Ovary (tissue), 3 donors: ENCODE results near the gene RNF187.

Experiments used
- EP300 ChIP-seq: sonication (generic); formaldehyde crosslinking; IDR thresholded peaks from one replicate; pipeline ENCODE4 v1.6.1; 2017; ENCODE audit warnings: antibody characterized with exemption
- POLR2A ChIP-seq: fragments of 450-650 bp; IDR thresholded peaks from one replicate; pipeline ENCODE4 v1.6.1; 2017; ENCODE audit warnings: antibody characterized with exemption, mild to moderate bottlenecking, moderate library complexity
- TF ChIP-seq, protein P1 (sequence below), 3 donors: fragments of 450-650 bp in 2 of 3; fragments of 200-600 bp in 1 of 3; IDR thresholded peaks; one replicate each; pipeline versions ENCODE4 v1.5.1 to v1.8.0; 2016 to 2022; ENCODE audit warnings: antibody characterized with exemption in 3 of 3, mild to moderate bottlenecking in 1 of 3
- donor health status: DM: no; HTN: no; CAD: no.

DNA sequence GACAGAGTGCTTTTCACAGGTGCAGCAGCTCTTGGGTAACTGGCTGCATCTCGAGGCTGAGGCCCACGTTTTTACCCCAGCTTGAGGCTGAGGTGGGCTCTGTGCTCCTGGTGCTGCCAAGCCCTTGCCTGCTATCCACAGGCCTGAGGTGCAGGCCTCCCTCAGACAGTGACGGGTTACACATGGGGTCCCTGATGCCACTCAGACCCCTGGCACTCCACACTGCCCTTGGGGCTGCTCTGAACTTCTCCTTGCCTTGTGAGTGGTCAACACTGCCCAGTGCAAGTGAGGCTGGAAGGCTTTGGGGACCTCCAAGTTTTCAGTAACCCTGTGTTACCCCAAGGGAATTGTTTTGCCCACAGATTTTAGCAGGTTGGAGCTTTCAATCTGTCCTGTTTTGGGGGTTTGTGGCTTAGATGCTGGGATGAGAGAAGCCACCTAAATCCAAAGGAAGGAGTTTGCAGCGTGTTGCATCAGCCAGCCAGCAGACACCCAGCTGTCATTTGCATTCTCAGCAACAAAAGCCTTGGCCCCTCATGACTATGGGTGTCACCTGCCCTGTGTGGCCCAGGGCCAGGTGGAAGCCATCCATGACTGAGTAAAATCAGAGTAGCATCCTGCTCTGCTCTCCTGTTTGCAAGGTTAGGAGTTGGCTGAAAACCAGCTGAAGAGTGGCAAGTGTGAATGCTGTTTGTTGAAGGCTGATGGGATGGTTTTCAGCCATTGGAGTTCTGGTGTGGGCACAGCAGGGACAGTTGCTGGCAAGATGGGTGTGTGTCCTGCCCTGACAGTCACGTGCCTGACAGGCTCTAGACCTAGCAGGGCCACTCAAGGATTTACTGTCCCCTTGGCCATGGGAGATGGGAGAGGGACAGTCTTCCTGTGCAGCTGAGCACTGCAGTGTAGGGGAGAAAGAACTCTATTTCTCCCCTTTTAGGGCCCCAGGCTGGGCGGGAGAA, 3.2 kb downstream of the RNF187 start:
- TF ChIP-seq, protein P1, sequence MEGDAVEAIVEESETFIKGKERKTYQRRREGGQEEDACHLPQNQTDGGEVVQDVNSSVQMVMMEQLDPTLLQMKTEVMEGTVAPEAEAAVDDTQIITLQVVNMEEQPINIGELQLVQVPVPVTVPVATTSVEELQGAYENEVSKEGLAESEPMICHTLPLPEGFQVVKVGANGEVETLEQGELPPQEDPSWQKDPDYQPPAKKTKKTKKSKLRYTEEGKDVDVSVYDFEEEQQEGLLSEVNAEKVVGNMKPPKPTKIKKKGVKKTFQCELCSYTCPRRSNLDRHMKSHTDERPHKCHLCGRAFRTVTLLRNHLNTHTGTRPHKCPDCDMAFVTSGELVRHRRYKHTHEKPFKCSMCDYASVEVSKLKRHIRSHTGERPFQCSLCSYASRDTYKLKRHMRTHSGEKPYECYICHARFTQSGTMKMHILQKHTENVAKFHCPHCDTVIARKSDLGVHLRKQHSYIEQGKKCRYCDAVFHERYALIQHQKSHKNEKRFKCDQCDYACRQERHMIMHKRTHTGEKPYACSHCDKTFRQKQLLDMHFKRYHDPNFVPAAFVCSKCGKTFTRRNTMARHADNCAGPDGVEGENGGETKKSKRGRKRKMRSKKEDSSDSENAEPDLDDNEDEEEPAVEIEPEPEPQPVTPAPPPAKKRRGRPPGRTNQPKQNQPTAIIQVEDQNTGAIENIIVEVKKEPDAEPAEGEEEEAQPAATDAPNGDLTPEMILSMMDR (IDR thresholded peaks at IDR 0.05) = no peak
- no peak for TF ChIP-seq POLR2A
- TF ChIP-seq EP300 = no peak
